Endodermal cell (in vitro differentiated cells): Measurements from ENCODE around the gene RARG. TPM values are rescaled to one million over a fixed set of nuclear protein-coding genes. Genes with fewer than 3 reads are reported as not detected.

Experiments used
- DNase-seq: peaks from one replicate; pipeline ENCODE4 v3.0.0-alpha.2; 2017
- H3K27ac ChIP-seq: 2 replicates; pipeline ENCODE4 v1.5.1; 2013; ENCODE audit warnings: mild to moderate bottlenecking, low read depth, low read length, moderate library complexity
- H3K27me3 ChIP-seq: 2 replicates; pipeline ENCODE4 v1.6.1; 2013; ENCODE audit warnings: mild to moderate bottlenecking, low read length, moderate library complexity; ENCODE audit not compliant: insufficient read depth, control insufficient read depth, poor library complexity, severe bottlenecking
- H3K36me3 ChIP-seq: 2 replicates; pipeline ENCODE4 v1.7.0; 2013; ENCODE audit warnings: mild to moderate bottlenecking, low read length, moderate library complexity; ENCODE audit not compliant: control insufficient read depth, insufficient read depth
- H3K4me1 ChIP-seq: one replicate; pipeline ENCODE4 v1.7.0; 2013; ENCODE audit warnings: low read length; ENCODE audit not compliant: control insufficient read depth, insufficient read depth
- H3K4me3 ChIP-seq: 2 replicates; pipeline ENCODE4 v1.5.1; 2013; ENCODE audit warnings: mild to moderate bottlenecking, low read length, moderate library complexity
- H3K9ac ChIP-seq: 2 replicates; pipeline ENCODE4 v1.6.1; 2013; ENCODE audit warnings: mild to moderate bottlenecking, low read length, moderate library complexity; ENCODE audit not compliant: poor library complexity, severe bottlenecking; ENCODE audit errors: extremely low read depth
- H3K9me3 ChIP-seq: 2 replicates; pipeline ENCODE4 v1.6.1; 2013; ENCODE audit warnings: mild to moderate bottlenecking, low read length, moderate library complexity; ENCODE audit not compliant: control insufficient read depth
- H3K27ac Mint-ChIP-seq: 2 replicates; pipeline ENCODE4 v1.8.0; 2020; ENCODE audit warnings: mixed read lengths
- H3K27me3 Mint-ChIP-seq: 2 replicates; pipeline ENCODE4 v1.8.0; 2021; ENCODE audit warnings: mild to moderate bottlenecking, mixed read lengths; ENCODE audit not compliant: insufficient read depth
- H3K36me3 Mint-ChIP-seq: 2 replicates; pipeline ENCODE4 v1.8.0; 2020; ENCODE audit warnings: low read depth, mixed read lengths
- H3K4me1 Mint-ChIP-seq: 2 replicates; pipeline ENCODE4 v1.8.0; 2020; ENCODE audit warnings: mixed read lengths
- H3K4me3 Mint-ChIP-seq: 2 replicates; pipeline ENCODE4 v1.8.0; 2020; ENCODE audit warnings: mild to moderate bottlenecking, moderate library complexity, mixed read lengths
- H3K9me3 Mint-ChIP-seq: 2 replicates; pipeline ENCODE4 v1.8.0; 2020; ENCODE audit warnings: mild to moderate bottlenecking, mixed read lengths
- CTCF ChIP-seq: fragments of 200-600 bp; sonication (generic); conservative IDR thresholded peaks from 2 replicates; pipeline ENCODE4 v1.5.0; 2021; ENCODE audit warnings: antibody characterized with exemption, mild to moderate bottlenecking
- WGBS, 2 experiments: methylation state at CpG; one replicate each; pipeline versions ENCODE4 v1.1.5 to v1.1.7; 2013; ENCODE audit warnings: missing lambda C conversion rate in 2 of 2, mixed read lengths in 1 of 2; ENCODE audit not compliant: insufficient coverage in 1 of 2, insufficient read length in 1 of 2; 5-methylcytosine and 5-hydroxymethylcytosine counted together
- total RNA-seq, 2 donors: library from RNA; stranded (reverse); fragmentation: NEBNext Ultra II Directional in 1 of 2; extraction: Animal tissue kit (Norgen Biotek cat#: 25700) in 1 of 2; gene quantifications; 2 replicates in 1 of 2; 3 replicates in 1 of 2; pipeline ENCODE4 v1.2.1, GENCODE V29; 2021

RARG gene
- total RNA-seq, 2 donors from 2014 or later = 19.5 to 26.8 TPM

- Histone ChIP-seq H3K4me3 (no peak overlapping the region), H3K36me3 (no peaks in the 10 kb centered on the region), H3K27ac (no peak overlapping the region), H3K4me1 (peaks cover 9% of the 10 kb centered on the region), H3K9ac (no peak overlapping the region), H3K27me3 (no peaks in the 10 kb centered on the region), H3K9me3 (no peaks in the 10 kb centered on the region)
- Mint-ChIP-seq H3K27me3 (no peaks in the 10 kb centered on the region), H3K36me3 (peaks cover 5% of the 10 kb centered on the region), H3K9me3 (no peaks in the 10 kb centered on the region), H3K4me1 (peaks cover 8% of the 10 kb centered on the region), H3K4me3 (no peak overlapping the region), H3K27ac (no peak overlapping the region)
- no peak for DNase-seq
- no peak for TF ChIP-seq CTCF
- WGBS, 2 experiments = 86 to 93% methylated on average over 1 of the region's 2 CpGs
These were observed 33.8 kb upstream of the RARG start for GRCh38 chr12:53265783-53266182.

- no peaks in the 10 kb centered on the region for H3K4me1 Mint-ChIP-seq
- H3K4me3 ChIP-seq = no peak overlapping the region
- H3K27ac Mint-ChIP-seq = no peak overlapping the region
- H3K4me3 Mint-ChIP-seq = no peak overlapping the region
- no peaks in the 10 kb centered on the region for H3K36me3 ChIP-seq
- no peaks in the 10 kb centered on the region for H3K27me3 ChIP-seq
- peaks cover 2% of the 10 kb centered on the region for H3K36me3 Mint-ChIP-seq
- no peaks in the 10 kb centered on the region for H3K4me1 ChIP-seq
- no peaks in the 10 kb centered on the region for H3K9me3 Mint-ChIP-seq
- H3K27me3 Mint-ChIP-seq = no peaks in the 10 kb centered on the region
- WGBS, 2 experiments = 90 to 93% methylated on average over 6 of the region's 6 CpGs
- no peak overlapping the region for H3K27ac ChIP-seq
- no peak for TF ChIP-seq CTCF
- H3K9ac ChIP-seq = no peak overlapping the region
- H3K9me3 ChIP-seq = no peaks in the 10 kb centered on the region
- no peak for DNase-seq
These were observed 27.9 kb upstream of the RARG start for GRCh38 chr12:53259891-53260290.

GRCh38 chr12:53258541-53259539 is 26.8 kb upstream of the RARG start:
- Histone ChIP-seq H3K27ac (no peak overlapping the region), H3K9me3 (no peaks in the 10 kb centered on the region), H3K27me3 (no peaks in the 10 kb centered on the region), H3K9ac (no peak overlapping the region), H3K36me3 (peaks cover 5% of the 10 kb centered on the region), H3K4me3 (no peak overlapping the region), H3K4me1 (no peaks in the 10 kb centered on the region)
- H3K27ac Mint-ChIP-seq = no peak overlapping the region
- no peaks in the 10 kb centered on the region for H3K4me1 Mint-ChIP-seq
- no peak overlapping the region for H3K4me3 Mint-ChIP-seq
- H3K36me3 Mint-ChIP-seq = peaks cover 8% of the 10 kb centered on the region
- no peak for DNase-seq
- TF ChIP-seq CTCF = no peak
- no peaks in the 10 kb centered on the region for H3K9me3 Mint-ChIP-seq
- 87 to 89% methylated on average over 5 to 6 of the region's 7 CpGs for WGBS, 2 experiments
- H3K27me3 Mint-ChIP-seq = no peaks in the 10 kb centered on the region
